SK-N-SH (cell line): ENCODE results near the gene PARD3.

ENCODE experiments used
- EP300 ChIP-seq, 2 experiments: IDR thresholded peaks; 2 replicates each; pipeline versions ENCODE4 v1.4.0 to v1.6.1; 2012; ENCODE audit warnings: borderline replicate concordance in 1 of 2, low read depth in 1 of 2, low read length in 1 of 2
- EZH2phosphoT487 ChIP-seq: fragments of 200-600 bp; sonication (generic); IDR thresholded peaks from 2 replicates; pipeline ENCODE4 v1.6.1; 2017; ENCODE audit warnings: low read depth, mixed run types, mild to moderate bottlenecking, antibody characterized with exemption, moderate library complexity, borderline replicate concordance
- JUND ChIP-seq: IDR thresholded peaks from 2 replicates; pipeline ENCODE4 v1.4.0; 2012
- NRF1 ChIP-seq: IDR thresholded peaks from 2 replicates; pipeline ENCODE4 v1.6.1; 2012; ENCODE audit warnings: low read depth, mild to moderate bottlenecking, low read length
- TEAD4 ChIP-seq: IDR thresholded peaks from 2 replicates; pipeline ENCODE4 v1.4.0; 2012; ENCODE audit warnings: mild to moderate bottlenecking, borderline replicate concordance; ENCODE audit not compliant: insufficient read depth
- TF ChIP-seq, protein P1 (sequence below): fragments of 200-600 bp; sonication (generic); IDR thresholded peaks from 2 replicates; pipeline ENCODE4 v1.6.1; 2017; ENCODE audit warnings: antibody characterized with exemption, mild to moderate bottlenecking, moderate library complexity

DNA sequence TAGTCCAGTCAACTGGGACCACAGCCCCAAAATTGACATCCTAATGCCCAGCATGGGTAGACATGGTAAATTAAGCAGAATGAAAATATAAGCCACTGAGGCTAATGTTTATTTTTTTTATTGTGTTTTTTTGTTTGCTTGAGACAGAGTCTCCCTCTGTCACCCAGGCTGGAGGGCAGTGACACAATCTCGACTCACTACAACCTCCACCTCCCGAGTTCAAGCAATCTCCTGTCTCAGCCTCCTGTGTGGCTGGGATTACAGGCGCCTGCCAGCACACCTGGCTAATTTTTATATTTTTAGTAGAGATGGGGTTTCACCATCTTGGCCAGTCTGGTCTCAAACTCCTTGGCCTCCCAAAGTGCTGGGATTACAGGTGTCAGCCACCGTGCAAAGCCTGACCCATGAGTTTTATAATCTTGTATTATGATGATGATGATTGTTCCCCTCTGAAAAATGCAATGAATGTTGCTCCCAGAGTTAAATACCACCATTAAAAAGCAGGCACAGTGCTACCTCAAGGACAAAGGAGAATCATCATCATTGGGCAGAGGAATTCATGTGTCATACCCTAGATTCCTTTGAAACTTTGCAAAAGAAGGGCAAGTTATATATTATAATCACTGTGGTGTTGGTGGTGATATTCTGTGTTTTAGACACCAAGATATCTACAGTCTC is 228.0 kb downstream of the PARD3 start:
- TF ChIP-seq JUND (no peak), TEAD4 (no peak), EZH2phosphoT487 (no peak), EP300 (IDR thresholded peaks at IDR 0.05; ENCODE audit: borderline replicate concordance in 1 of 2, low read depth in 1 of 2, low read length in 1 of 2) (no peak), NRF1 (no peak)
- TF ChIP-seq, protein P1, sequence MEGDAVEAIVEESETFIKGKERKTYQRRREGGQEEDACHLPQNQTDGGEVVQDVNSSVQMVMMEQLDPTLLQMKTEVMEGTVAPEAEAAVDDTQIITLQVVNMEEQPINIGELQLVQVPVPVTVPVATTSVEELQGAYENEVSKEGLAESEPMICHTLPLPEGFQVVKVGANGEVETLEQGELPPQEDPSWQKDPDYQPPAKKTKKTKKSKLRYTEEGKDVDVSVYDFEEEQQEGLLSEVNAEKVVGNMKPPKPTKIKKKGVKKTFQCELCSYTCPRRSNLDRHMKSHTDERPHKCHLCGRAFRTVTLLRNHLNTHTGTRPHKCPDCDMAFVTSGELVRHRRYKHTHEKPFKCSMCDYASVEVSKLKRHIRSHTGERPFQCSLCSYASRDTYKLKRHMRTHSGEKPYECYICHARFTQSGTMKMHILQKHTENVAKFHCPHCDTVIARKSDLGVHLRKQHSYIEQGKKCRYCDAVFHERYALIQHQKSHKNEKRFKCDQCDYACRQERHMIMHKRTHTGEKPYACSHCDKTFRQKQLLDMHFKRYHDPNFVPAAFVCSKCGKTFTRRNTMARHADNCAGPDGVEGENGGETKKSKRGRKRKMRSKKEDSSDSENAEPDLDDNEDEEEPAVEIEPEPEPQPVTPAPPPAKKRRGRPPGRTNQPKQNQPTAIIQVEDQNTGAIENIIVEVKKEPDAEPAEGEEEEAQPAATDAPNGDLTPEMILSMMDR, result no peak
